Kidney glomerular epithelial cell (primary cell): Measurements from ENCODE around the gene GPC5.

Experiments used
- DNase-seq: peaks from one replicate; lab custom pipeline; 2025; lab: John Stamatoyannopoulos, UW

GPC5 gene

DNA sequence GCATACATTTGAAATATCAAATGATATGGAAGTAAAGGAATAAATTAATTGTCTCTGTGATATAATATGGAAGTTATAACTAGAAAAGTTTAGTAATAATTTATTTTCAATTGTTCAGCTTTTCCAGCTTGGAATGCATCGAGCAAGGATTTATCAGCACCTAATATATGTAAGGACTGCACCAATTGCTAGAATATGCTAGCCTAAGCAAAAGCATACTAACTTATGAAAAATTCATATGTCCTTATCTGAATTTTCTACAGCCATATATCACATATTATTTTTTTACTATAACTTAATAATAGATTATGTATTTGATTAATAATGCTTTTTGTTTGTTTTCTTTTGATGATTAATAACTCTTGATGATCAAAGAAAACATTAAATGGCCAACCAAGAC lies 979.0 kb downstream of the GPC5 start:
- no peak for DNase-seq

- DNase-seq, result no peak
Measured at GRCh38 chr13:92379371-92379770, 981.0 kb downstream of the GPC5 start.

DNA sequence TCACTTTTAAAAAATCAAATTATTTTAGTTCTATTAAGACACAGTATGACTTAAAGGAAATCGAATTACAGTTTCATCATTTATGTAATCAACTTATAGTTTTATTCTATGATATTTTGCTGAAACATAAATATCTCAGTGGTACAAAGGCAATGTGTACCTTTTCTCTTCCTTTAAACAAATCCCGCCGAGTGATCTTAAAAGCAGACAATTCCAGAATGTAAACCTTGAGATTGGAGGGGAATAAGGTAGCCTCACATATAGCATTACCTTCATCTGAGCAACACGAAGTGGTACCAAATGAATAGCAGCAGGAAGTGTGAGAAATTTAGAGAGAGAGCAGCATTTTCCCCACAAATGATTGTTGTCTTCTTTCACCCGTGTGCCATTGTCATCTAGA lies 986.0 kb downstream of the GPC5 start:
- DNase-seq, result no peak

GRCh38 chr13:92387245-92387644 lies 988.8 kb downstream of the GPC5 start:
- DNase-seq, result no peak

DNA sequence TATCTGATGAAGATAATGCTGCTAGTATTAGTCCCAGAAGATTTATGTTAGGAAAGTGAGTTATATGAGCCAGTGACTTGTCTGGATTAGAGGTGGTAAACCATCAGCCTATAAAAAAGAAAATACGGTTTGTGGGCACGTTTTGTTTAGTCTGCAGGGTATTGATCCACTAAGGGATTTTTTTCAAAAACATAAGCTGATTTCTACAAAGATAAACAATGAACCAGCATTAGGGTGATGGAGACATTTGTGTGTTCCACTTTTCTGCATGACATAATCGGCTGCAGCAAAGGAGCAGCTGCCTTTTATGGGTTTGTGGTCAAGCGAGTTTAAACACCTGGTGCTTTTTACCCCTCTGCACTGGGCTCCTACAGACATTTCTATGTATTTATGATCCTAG lies 991.8 kb downstream of the GPC5 start:
- DNase-seq, result no peak

- DNase-seq, result no peak
Measured at GRCh38 chr13:92403606-92404005, 1005.2 kb downstream of the GPC5 start.

- DNase-seq, result no peak
Measured at GRCh38 chr13:92407858-92408257, 1009.4 kb downstream of the GPC5 start.

GRCh38 chr13:92412481-92412880 lies 1014.1 kb downstream of the GPC5 start:
- DNase-seq, result no peak

GRCh38 chr13:92412996-92413395 lies 1014.6 kb downstream of the GPC5 start:
- no peak for DNase-seq

DNA sequence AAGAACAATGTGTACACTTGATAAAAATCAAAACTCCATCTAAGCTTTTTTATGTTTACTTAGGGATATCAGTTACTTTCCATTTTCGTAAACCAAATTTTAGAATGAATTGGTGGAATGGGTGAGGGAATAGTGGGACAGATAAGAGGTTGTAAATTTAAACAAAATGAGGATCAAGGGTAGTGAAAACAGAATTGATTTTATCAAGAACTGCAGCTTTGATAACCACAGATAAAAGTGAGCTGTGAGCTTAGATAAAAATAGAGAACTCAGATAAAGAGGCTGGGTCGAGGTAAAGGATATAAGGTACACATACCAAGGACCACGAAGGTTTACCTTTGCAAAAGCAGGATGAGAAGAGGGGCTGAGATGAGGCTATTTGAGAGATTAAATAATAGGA lies 1015.0 kb downstream of the GPC5 start:
- DNase-seq, result no peak

GRCh38 chr13:92414851-92415250 lies 1016.4 kb downstream of the GPC5 start:
- no peak for DNase-seq

- no peak for DNase-seq
Measured at GRCh38 chr13:92415781-92416180, 1017.4 kb downstream of the GPC5 start.

- no peak for DNase-seq
Measured at GRCh38 chr13:92418818-92419412, 1020.5 kb downstream of the GPC5 start.

GRCh38 chr13:92429231-92429630 lies 1030.8 kb downstream of the GPC5 start:
- DNase-seq, result no peak

DNA sequence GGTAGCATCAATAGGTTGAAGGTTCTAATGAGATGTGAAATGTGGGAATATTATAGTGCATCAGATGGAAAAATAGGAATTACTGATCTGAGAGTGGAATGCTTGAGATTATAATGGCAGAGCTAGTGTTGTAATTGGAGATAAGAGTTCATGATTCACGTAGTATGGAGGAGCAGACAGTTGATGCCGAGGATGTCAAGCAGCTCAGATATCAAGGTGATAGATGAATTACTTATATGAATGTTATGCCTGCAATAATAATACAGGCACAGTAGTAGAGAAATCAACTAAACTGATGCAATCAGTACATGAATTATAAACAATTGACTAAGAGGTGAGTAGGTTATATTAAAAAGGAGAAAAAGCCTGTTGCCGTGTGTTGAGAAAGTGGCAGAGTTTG lies 1035.0 kb downstream of the GPC5 start:
- DNase-seq, result no peak

DNA sequence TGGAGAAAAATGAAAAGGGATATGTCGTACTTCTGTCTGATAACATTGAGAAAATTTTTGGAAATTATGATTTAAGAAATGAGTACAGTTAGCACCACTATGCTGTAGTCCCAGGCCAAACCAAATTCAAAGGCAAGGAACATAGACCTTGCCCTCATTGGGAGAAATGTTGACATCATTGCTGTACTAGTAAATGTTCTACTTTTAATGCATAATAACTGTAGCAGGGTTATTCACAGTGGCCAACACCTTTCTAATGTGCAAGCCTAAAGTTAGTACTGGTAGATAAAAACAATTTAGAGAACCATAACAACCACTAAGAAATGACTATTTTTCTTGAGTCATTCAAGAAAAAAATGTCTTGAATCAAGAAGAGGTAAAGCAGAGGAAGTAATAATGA lies 1035.5 kb downstream of the GPC5 start:
- DNase-seq, result no peak

GRCh38 chr13:92436924-92437323 lies 1038.5 kb downstream of the GPC5 start:
- DNase-seq, result no peak

- no peak for DNase-seq
Measured at GRCh38 chr13:92444244-92444643, 1045.8 kb downstream of the GPC5 start.

GRCh38 chr13:92451060-92451459 lies 1052.6 kb downstream of the GPC5 start:
- no peak for DNase-seq

DNA sequence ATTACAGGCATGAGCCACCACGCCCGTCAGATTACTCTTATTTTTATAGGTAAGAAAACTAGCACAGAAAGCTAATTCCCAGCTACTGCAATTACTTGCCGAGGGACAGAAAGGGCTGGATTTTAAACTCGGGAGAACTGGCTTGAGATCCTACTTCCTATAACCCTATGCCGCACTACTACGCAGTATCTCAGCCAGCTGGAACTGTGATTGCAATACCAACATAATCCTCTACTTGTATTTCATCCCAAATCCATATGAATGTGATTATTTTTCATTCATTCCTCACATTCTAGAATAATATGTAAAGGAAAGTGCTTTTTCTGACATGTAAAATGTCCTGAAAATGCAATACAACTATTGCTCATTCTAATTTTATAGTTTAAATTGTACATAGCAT lies 1054.4 kb downstream of the GPC5 start:
- DNase-seq, result no peak

DNA sequence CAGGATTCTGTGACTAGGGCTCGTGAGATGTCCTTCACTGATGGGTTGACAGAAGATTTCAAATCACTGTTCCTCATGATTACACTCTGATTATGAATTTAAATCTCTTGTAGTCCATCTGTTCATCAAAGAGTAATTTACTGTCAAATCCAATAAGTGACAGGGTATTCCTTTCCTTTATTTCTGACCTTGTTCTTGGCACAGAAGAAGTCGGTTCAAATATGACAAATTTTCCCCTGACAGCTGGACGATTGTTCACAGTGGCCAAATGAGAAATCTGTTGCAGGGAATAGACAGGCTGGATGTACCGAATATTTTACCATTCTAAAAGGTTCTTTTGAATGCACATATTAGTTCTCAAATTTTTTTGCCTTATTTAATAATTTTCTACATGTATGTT lies 1060.9 kb downstream of the GPC5 start:
- no peak for DNase-seq

DNA sequence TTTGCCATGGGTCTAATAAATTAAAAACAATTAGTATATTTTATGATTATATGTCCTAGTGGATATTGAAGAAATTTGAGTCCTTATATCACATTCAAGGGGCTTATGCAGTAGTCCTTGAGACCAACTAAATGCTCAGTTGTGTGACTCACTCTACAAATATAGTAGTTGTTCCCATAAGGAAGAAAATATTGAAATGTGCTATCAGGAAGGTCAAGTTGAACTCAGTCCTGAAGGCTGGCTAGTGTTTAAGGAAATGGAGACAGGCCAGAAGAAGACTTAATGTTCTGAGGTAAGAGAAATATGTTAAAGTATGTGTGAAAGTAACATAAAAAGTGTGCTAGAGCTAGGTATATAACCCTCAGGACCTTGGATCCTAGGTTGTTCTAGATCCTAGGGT lies 1062.1 kb downstream of the GPC5 start:
- DNase-seq, result no peak

DNA sequence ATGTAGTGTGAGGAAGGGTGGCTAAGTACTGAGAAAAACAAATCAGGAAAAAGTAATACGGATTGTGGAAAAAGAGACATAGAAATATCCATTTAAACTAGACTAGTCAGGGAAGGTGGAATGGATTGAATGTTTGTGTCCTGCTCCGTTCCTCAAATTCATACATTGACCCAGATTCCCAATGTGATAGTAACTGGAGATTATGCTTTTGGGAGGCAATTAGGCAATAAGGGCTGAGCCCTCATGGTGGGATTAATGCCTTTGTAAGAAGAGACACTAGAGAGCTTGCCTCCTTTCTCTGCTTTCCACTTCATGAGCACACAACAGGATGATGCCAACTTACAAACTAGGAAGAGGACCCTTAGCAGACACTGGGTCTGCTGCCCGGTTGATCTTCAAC lies 1063.0 kb downstream of the GPC5 start:
- DNase-seq, result no peak

GRCh38 chr13:92461831-92462230 lies 1063.4 kb downstream of the GPC5 start:
- DNase-seq, result no peak

DNA sequence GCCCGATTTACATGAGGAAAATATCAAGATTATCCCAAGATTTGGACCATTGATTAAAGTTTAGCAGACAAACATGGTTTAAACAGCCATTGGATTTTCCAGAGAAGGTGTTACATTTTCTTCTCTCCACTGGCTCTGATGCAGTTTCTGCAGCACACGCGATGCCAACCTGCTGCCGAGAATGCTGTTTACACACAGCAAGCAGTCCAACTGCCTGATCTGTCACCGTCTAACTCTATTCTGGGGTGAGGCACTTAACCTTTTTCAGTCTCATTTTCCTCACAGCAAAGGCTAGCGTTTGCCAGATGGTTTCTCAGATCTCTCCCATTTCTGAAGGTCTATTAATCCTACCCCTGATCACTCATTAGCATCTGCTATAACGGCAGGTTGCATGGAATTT lies 1064.7 kb downstream of the GPC5 start:
- no peak for DNase-seq
